GM21390 (cell line): Measurements from ENCODE around the gene EMX2.
"Not testable (repeated sequence)": the region's sequence is repeated elsewhere in the genome, so short reads cannot be mapped to it uniquely, and the experiment has no call there.

Source experiments
- ATAC-seq: cut with Tn5 transposase; IDR thresholded peaks from one replicate; pipeline ENCODE4 v1.9.1; 2021; ENCODE audit not compliant: unreplicated experiment

EMX2 gene

GRCh38 chr10:117542706-117543224, at the start of gene EMX2:
Gene EMX2 (plus strand): TSS chr10:117542746. CDS start chr10:117543268, 522 bp downstream.
- ATAC-seq: no peak

GRCh38 chr10:117496031-117496430, 46.5 kb upstream of the EMX2 start:
- no peak for ATAC-seq

GRCh38 chr10:117496616-117497028, 45.9 kb upstream of the EMX2 start:
- ATAC-seq: peak; percentile 93

GRCh38 chr10:117497736-117498135, 44.8 kb upstream of the EMX2 start:
- no peak for ATAC-seq

- no peak for ATAC-seq
Measured at GRCh38 chr10:117499248-117500105, 43.1 kb upstream of the EMX2 start.

GRCh38 chr10:117500456-117500855, 42.1 kb upstream of the EMX2 start:
- ATAC-seq: no peak

GRCh38 chr10:117501460-117502035, 41.0 kb upstream of the EMX2 start:
- ATAC-seq: no peak

GRCh38 chr10:117502421-117503243, 39.9 kb upstream of the EMX2 start:
- ATAC-seq: no peak

- peak; percentile 91 for ATAC-seq
Measured at GRCh38 chr10:117503244-117504205, 39.0 kb upstream of the EMX2 start.

- no peak for ATAC-seq
Measured at GRCh38 chr10:117504562-117504961, 38.0 kb upstream of the EMX2 start.

GRCh38 chr10:117507081-117507480, 35.5 kb upstream of the EMX2 start:
- ATAC-seq: not testable (repeated sequence)

GRCh38 chr10:117509573-117509972, 33.0 kb upstream of the EMX2 start:
- no peak for ATAC-seq

GRCh38 chr10:117511601-117512390, 30.8 kb upstream of the EMX2 start:
- ATAC-seq: no peak

GRCh38 chr10:117514971-117515370, 27.6 kb upstream of the EMX2 start:
- no peak for ATAC-seq

GRCh38 chr10:117516681-117517080, 25.9 kb upstream of the EMX2 start:
- no peak for ATAC-seq

GRCh38 chr10:117518246-117518645, 24.3 kb upstream of the EMX2 start:
- ATAC-seq: no peak

- no peak for ATAC-seq
Measured at GRCh38 chr10:117519286-117519685, 23.3 kb upstream of the EMX2 start.

GRCh38 chr10:117519879-117520278, 22.7 kb upstream of the EMX2 start:
- ATAC-seq: no peak

- no peak for ATAC-seq
Measured at GRCh38 chr10:117530791-117531190, 11.8 kb upstream of the EMX2 start.
